Stimulated activated naive CD4-positive, alpha-beta T cell (primary cell): ENCODE results near the gene NSMCE4A.
A peak's percentile ranks its signal among the peaks of the same experiment; 100 is the strongest.
"Not testable (repeated sequence)": the region's sequence is repeated elsewhere in the genome, so short reads cannot be mapped to it uniquely, and the experiment has no call there.

Experiments
- DNase-seq, 6 experiments: peaks; one replicate each; lab custom pipeline; 2025; lab: John Stamatoyannopoulos, UW

NSMCE4A gene, protein sequence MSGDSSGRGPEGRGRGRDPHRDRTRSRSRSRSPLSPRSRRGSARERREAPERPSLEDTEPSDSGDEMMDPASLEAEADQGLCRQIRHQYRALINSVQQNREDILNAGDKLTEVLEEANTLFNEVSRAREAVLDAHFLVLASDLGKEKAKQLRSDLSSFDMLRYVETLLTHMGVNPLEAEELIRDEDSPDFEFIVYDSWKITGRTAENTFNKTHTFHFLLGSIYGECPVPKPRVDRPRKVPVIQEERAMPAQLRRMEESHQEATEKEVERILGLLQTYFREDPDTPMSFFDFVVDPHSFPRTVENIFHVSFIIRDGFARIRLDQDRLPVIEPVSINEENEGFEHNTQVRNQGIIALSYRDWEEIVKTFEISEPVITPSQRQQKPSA

DNA sequence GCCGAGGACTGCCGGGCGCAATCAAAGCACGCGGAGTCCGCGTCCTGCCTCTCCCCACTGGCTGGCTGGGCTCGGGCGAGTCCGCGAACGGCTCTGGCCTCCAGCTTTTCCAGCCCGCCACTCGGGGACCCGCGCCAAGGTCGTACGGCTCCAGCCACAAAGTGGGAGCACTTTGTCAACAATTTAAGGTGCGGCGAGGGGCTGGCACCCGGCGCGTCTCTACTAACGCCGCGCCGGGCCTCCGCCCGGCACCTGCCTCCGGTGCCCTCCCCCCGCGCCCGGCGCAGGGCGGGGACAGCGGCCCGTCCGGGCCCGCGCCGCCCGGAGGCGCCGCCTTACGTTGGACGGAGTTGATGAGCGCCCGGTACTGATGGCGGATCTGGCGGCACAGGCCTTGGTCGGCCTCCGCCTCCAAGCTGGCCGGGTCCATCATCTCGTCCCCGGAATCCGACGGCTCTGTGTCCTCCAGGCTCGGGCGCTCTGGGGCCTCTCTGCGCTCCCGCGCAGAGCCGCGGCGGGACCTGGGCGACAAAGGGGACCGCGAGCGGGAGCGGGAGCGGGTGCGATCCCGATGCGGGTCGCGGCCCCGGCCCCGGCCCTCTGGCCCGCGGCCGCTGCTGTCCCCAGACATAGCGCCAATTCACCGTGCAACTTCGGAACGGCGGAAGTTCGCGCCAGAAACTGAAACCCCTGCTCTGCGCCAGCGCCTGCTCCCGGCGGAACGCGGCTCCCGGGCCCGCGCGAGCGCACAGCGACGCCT, at the start of gene NSMCE4A:
TSS of gene NSMCE4A (minus strand) at position 683 of the 760 bp plus-strand sequence. CDS start at position 631, 52 bp downstream.
- DNase-seq: peak; percentile 31 to 68 (median 38)

DNA sequence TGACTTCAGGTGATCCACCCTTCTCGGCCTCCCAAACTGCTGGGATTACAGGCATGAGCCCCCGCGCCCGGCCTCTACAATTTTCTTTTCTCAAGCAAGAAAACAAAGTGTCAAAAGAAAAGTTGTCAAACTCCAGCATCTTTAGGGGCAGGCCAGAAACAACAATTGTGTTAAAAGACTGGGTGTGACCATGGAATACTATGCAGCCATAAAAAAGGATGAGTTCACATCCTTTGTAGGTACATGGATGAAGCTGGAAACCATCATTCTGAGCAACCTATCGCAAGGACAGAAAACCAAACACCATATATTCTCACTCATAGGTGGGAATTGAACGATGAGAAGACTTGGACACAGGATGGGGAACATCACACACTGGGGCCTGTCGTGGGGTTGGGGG, 48.2 kb upstream of the NSMCE4A start:
- not testable (repeated sequence) for DNase-seq

DNA sequence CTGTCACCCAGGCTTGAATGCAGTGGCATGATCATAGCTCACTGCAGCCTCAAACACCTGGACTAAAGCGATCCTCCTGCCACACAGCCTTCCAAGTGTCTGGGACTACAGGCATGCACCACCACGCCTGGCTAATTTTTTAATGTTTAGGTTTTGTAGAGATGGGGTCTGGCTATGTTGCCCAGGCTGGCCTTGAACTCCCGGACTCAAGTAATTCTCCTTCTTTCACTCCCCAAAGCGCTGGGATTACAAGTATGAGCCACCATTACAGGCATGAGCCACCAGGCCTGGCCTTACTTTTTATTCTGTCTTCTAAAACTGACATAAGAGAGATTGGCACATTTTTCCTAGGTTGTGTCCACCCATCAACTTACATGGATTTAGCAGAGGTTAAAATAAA, 47.3 kb upstream of the NSMCE4A start:
- no peak for DNase-seq

DNA sequence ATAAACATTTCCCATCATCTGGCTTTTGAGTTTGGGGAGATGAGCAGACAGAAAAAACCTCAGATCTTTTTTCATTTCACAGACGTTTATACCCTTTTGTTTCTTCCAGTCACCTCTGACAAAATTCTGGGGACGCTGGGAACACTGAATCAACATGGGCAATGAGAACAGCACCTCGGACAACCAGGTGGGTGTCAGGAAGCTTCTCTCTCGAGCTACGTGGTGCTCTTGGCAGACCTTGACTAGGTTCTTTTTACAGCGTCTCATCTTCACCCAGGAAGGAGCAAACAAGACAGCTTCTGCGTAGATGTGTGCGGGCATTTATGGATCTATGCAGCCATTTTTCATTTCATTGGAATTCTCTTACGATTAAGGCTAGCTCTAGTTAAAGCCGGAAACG, 46.8 kb upstream of the NSMCE4A start:
- DNase-seq: no peak

DNA sequence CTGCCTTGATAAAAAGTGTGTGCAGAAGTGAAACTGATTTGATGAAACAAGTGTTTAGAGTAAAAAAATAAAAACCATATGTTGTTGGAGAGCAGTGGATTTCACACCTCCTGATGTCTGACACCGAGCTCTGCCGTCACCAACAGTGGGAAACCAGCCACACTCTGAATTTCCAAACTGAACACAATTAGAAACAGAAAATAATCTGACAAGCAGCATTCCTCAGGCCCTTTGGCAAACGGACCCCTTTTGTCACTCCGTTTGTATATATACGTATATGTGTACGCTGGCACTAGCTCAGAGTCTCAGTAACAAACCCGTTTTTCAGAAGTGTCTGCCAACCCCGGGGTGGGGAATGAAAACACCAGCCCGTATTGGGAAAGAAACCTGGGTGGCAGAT, 46.4 kb upstream of the NSMCE4A start:
- DNase-seq: no peak

DNA sequence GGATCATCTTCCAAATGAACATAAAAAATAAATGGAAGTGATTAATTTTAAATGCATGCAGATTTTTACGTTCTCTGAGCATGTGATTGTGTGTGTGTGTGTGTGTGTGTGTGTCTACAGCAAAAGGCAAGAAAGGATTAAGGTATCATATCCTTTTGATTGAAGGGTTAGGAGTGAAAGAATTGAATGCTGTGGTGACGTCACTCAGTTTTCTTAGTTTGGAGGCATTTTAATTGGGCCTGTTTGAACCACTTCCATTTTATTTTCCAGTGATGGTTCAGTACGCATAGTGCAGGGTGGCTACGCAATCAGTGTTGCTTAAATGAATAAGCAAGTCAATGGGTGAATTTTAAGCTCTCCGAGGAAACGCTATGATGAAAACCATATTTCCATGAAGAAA, 45.2 kb upstream of the NSMCE4A start:
- no peak for DNase-seq

DNA sequence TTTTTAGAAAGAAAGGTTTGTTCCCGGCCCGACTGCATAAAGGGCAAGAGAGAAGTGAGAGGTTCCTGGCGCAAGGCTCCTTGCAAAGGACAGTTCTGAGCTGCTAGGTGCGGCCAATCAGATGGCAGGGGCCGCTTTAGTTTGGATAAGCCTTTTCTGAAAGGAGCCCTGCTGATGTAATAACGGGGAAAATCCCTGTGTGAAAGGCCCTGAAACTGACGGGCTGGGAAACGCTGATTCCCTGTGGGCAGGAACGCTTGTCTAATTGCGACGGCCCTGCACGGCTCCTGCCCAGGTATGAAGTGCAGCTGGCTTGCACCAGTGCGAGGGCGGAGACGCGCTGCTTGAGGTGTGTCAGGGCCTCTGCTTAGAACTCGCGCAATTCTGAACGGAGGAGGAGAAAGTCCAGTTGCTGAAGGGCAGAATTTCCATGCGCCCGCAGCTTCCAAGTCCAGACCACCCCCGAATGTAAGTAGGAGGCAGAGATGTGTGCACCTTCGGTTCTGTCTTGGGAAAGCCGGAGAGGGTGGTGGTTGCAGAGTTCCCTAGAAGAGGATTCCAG, 44.5 kb upstream of the NSMCE4A start:
- no peak for DNase-seq

DNA sequence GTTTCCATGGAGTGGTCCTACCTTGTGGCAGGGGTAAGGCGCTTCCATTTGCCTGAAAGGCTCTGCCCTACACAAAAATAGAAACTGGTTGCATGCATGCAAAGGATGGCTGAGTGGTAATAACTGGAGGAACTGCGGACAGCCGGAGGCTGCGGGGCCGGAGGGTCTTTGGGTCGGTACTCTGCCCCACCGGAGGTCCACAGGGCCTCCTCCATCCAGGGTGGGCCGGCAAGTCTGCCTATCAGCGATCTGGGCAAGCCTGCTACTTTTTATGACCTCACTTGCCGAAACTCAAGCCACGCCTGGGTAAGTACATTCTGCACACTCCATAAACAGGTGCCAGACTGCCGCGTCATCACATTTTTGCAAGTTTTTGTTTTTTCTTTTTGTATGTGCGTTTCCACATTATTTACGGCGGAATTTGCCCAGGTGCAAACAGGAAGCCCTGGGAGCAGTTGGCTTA, 44.0 kb upstream of the NSMCE4A start:
- no peak for DNase-seq

DNA sequence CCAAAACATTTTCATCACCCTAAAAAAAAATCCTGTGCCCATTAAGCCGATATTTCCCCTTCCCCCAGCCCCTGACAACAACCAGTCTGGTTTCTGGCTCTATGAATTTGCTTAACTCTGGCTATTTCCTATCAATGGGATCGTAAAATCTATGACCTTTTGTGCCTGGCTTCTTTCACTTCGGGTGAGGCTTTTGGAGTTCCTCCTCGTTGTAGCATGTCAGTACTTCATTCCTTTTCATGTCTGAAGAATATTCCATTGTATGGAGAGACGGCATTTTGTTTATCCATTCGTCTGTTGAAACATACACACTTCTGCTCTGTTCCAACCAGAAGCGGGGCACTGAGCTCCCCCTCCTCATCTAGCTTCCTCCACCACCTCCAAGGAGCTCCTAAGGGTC, 43.5 kb upstream of the NSMCE4A start:
- DNase-seq: no peak

DNA sequence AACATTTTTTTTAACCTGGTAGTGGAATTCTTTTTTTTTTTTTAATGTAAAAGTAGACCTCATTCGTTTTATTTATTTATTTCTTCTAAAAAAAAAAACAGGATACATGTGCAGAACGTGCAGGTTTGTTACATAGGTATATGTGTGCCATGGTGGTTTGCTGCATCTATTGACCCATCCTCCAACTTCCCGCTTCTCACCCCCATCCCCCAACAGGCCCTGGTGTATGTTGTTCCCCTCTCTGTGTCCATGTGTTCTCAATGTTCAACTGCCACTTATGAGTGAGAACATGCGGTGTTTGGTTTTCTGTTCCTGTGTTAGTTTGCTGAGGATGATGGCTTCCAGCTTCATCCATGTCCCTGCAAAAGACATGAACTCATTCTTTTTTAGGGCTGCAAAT, 42.9 kb upstream of the NSMCE4A start:
- not testable (repeated sequence) for DNase-seq

DNA sequence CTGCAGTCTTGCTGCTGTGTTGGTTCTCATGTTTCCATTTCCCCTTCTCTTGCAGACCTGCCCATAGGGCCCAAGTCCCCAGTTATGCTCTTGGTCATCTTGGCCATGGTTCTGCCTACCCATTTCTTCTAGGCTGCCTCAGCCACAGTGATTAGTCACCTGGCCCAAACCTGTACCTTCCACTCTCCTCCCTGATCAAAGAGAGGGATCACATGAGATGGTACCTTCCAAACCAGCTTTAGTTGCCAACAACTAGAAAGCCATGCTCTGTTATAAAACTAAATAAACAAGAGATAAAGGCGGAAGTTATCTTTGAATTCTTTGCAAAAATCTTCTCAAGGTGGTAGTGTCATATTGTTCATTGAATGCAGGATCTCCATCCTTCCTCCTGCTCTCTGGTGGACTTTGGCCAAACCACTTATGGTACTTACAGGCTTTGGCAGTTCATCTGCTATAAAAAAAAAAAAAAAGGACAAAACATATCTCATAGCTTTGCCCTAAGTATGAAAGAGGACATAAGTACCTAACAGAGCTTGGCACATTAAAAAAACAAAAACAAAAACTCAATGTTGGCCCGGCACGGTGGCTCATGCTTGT, 39.7 kb upstream of the NSMCE4A start:
- no peak for DNase-seq

DNA sequence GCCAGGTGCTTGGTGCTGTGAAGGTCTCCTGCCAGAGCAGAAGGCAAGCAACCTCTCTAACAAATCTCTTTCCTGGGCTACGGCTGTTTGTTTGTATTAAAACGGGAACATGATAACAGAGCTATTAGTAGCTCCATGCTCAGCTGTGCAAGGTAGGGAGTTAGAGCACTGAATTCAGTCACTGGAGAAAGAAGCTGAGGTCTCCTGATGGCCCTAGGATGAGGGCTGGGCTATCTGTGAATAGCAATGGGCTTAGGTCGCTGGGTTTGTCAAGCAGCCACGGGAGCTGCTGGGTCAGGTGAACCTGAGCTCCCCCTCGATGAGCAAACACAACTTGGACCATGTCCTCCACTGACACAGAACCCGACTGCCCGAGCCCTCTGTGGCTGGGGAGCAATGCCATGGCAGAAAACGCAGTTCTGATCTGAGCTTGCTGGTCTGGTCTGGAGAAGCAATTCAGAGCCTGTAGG, 38.3 kb upstream of the NSMCE4A start:
- no peak for DNase-seq

DNA sequence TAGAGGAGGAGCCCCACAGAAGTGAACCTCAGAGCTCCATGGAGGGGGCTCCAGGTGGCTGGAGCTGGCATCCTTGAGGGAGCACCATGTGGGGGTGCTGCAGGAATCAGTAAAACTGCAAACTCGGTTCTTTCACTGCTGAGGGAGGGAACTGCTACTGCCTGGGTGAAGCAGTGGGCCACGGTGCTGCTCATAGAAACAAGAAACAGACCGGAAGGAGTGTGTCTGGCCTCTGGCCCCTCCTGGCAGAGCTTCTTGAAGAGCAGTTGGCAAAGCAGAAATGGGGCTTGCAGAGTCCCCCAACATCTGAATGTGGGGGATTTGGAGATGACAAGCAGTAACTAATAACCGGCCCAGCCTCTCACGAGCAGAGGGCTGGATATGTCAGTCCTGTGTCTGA, 37.7 kb upstream of the NSMCE4A start:
- no peak for DNase-seq

DNA sequence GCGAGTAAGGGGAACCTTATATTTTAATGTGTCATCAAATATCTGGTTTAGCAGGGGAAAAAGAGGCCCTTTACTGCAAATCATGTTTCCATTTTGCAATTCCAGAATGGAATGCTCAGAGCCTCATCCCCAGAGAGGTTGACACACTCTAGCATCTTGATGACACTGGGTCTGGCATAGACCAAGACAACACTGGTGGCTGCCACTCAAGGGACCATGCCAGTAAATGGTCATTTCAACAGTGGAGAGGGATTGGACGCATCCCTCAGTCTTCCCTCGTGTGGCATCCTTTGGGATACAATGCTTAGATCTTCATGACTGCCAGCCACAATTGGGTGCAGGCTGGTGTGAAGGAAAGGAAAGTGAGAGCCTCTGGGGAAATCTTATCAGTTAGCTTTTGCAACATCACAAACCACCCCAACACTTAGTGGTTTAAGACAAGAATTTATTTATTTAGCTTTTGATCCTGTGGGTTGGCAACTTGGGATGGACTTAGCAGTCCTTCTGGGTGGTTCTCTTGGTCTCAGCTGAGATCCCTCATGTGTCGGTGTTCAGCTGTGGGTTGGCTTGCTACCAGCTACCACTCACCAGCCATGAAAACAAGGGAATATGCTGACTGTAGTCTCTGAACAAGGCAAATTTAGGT, 35.5 kb upstream of the NSMCE4A start:
- DNase-seq: no peak

DNA sequence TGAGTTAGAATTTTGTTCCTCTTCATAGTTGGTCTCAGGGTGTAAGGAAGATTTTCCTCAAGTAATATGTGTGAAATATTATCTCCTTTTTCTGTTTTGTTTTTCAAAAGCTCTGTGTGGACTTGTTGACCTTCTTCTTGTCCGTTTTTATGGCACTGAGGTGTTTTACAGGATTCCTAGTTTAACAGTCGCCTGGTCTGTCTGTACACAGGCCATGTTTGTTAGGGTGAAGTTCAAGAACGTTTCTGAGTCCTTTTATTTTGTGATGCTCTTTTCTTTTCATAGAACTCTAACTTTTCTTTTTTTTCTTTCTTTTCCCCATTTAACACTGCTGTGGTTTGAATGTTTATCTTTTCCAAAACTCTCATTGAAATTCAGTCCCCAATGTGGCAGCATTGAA, 32.4 kb upstream of the NSMCE4A start:
- no peak for DNase-seq

DNA sequence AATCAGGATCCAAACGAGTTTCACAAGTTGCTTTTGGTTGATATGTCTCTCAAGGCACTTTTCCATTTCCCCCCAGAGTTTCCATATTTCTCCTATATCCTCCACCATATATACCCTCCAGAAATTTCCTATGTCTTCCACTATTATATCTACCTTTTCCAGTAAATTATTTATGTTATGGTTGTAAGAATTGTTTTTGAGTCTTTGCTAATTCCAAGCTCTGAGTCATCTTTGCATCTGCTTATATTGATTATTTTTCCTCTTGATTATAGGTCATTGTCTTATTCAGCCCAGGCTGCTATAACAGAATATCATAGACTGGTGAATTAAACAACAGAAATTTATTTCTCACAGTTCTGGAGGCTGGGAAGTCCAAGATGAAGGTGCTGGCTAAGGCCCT, 26.7 kb upstream of the NSMCE4A start:
- DNase-seq: no peak

DNA sequence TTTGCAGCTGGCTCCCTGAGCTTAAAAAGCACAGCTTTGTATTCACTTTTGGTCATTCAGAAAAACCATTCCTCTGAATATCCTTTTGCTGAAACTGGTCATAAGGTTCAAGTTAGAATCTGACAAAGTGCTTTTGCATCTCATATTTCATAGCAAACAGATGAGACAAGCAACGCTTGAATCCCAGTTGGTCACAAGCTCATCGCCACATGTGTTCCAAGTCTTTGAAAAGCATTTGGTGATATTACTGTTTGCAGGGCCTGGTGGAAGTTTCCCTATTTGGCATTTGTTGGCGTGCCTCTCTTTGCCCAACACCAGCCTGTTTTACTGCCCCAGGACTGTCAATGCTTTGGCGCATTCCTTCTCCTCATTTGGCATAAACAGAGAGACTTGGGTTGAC, 24.3 kb upstream of the NSMCE4A start:
- no peak for DNase-seq

DNA sequence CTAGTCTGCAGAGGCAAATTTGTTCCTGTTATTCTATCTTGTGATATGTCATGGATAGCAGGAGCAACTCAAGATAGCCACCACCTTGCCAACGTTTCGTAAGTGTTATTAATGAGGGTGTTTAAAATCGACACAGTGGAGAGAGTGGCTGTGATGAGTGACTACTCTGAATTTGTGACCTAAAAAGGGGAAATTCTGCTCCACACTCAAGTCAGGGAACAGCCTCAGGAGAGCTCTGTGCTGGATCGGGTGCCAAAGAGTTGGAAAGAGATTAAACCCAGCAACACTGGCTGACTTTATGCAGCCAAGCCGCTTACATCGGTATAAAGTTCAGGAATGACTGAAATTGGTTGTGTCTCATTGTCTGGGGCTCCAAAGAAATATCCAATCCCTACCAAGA, 23.4 kb upstream of the NSMCE4A start:
- no peak for DNase-seq

DNA sequence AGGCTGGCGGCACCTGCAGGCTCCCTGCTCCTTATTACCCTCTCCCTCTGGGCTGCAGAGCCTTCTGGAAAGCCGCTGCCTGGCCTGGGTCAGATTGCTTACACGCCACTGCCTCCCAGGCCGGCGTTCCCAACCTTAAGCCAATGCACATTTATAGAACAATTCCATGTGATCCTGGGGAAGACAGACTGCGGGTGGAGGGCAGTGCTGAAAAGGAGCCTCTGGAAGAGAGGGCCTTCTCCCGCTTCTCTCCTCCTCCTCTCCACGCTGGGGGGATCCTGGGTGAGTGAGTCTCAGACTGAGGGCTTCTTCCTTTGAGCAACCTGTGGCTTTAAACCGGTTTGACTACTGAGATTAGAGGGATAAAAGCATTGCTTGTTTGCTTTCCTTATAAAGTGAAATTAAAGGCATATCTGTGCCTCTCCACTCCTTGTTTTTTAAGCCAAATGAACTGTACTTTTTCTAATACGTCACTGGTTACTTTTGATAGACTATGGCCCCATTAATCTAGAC, 19.5 kb upstream of the NSMCE4A start:
- DNase-seq: no peak

DNA sequence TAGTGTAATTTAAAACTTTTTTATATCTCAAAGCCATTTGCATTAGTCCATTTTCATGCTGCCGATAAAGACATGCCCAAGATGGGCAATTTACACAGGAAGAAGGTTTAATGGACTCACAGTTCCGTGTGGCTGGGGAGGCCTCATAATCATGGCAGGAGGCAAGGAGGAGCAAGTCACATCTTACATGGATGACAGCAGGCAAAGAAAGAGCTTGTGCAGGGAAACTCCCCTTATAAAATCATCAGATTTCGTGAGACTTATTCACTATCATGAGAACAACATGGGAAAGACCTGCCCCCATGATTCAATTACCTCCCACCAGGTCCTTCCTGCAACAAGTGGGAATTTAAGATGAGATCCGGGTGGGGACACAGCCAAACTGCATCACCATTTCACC, 16.7 kb upstream of the NSMCE4A start:
- not testable (repeated sequence) for DNase-seq

DNA sequence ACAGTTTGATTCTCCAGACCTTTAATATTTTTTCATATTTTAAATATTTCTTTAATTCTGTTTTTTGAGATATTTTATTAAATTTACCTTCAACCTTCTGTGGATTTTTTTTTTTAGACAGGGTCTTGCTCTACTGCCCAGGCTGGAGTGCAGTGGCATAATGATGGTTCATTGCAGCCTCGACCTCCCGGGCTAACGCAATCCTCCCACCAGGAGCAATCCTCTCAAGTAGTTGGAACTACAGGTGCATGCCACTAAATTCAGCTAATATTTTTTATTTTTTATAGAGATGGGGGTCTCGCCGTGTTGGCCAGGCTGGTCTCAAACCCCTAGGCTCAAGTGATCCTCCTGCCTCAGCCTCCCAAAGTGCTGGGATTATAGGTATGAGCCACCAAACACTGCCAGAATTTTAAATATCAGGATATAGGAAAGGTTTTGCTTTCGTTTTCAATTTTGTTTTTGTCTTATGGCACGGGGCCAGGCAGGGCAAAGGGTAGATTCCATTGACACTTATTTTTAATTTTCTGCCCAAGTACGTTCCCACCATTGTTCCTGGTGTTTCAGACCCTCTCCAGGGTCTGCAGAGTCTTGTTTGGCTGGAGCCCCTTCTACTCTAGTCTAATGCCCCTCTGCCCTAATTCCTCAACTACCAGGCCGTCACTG, 15.1 kb upstream of the NSMCE4A start:
- no peak for DNase-seq
